Epithelial cell of proximal tubule (primary cell): ENCODE results near the gene UBE2G1. TPM values are rescaled to one million over a fixed set of nuclear protein-coding genes. Genes with fewer than 3 reads are reported as not detected.

Experiments used
- DNase-seq: peaks from one replicate; pipeline ENCODE4 v3.0.0-alpha.2; 2011; ENCODE audit warnings: low read depth
- H3K4me3 ChIP-seq: 2 replicates; pipeline ENCODE4 v1.5.1; 2011; ENCODE audit warnings: low read depth, mild to moderate bottlenecking, low read length
- total RNA-seq: library from RNA; depleted of rRNA; stranded (reverse); fragments of >200 nt; gene quantifications from 2 replicates; pipeline ENCODE4 v1.2.3, GENCODE V29; 2015
- TF ChIP-seq, protein P1 (sequence below): conservative IDR thresholded peaks from 2 replicates; pipeline ENCODE4 v1.5.1; 2012; ENCODE audit warnings: low read depth, mild to moderate bottlenecking, low read length

Gene UBE2G1
- total RNA-seq, 1 donor from 2014 or later, result 65.4 TPM

DNA sequence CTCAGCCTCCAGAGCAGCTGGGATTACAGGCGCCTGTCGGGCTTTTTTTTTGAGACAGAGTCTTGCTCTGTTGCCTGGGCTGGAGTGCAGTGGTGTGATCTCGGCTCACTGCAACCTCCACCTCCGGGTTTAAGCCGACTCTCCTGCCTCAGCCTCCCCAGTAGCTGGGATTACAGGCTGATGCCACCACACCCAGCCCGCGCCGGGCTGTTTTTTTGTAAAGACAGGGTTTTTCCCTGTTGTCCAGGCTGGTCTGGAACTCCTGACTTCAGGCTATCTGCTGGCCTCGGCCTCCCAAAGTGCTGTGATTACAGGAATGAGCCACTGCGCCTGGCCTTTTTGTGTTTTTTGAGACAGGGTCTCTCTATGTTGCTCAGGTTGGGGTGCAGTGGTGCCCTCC, 39.9 kb upstream of the UBE2G1 start:
- no peak for DNase-seq
- no peak overlapping the region for H3K4me3 ChIP-seq
- TF ChIP-seq, protein P1, sequence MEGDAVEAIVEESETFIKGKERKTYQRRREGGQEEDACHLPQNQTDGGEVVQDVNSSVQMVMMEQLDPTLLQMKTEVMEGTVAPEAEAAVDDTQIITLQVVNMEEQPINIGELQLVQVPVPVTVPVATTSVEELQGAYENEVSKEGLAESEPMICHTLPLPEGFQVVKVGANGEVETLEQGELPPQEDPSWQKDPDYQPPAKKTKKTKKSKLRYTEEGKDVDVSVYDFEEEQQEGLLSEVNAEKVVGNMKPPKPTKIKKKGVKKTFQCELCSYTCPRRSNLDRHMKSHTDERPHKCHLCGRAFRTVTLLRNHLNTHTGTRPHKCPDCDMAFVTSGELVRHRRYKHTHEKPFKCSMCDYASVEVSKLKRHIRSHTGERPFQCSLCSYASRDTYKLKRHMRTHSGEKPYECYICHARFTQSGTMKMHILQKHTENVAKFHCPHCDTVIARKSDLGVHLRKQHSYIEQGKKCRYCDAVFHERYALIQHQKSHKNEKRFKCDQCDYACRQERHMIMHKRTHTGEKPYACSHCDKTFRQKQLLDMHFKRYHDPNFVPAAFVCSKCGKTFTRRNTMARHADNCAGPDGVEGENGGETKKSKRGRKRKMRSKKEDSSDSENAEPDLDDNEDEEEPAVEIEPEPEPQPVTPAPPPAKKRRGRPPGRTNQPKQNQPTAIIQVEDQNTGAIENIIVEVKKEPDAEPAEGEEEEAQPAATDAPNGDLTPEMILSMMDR, result no peak

DNA sequence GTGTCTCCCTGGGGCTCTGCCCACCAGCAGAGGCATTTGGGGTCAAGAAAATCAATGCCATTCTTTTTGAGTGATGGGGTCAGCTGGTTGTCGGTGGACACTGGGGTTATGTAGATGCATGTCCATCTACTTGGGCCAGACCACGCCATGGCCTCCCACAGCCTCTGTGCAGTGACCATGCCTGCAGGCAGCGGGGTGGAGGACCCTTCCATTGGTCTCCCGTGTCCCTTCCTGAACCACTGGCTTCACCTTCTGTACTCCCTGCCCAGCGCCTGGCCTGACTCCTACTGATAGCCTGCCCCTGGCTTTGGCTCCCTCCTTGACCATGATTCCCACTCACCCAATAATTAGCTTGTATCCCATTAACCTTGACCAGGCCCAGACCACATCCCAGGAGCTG, 39.2 kb upstream of the UBE2G1 start:
- H3K4me3 ChIP-seq, result no peak overlapping the region
- TF ChIP-seq, protein P1, result no peak
- DNase-seq, result no peak

DNA sequence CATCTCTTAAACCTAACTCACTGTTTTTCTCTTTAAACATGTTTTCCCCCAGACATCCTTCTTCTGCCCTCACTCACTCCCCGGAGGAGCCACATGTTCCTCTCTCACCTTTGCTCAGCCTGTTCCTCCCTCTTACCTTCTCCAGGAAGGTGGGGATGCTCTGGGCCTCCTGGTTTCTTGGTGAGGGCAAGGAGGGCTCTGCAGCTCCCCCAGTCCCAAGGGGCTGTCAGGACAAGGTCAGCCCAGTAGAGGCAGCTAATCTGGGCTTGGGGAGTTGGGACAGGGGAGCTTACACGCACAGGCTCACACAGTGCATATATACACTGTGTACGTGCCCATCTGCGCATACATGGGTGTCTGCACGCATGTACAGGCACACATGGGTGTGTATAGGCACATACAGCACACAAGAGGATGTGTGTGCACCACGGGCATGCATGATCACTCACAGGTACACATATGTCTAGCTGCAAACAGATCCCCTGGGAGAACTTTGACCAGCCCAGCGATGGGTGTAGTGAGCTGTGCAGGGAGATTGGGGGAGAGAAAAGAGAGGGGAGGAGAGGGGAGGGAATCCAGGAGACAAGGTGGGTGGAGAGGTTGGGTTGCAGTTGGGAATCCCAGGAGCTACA, 38.7 kb upstream of the UBE2G1 start:
- no peak overlapping the region for H3K4me3 ChIP-seq
- DNase-seq, result no peak
- TF ChIP-seq, protein P1, result no peak

DNA sequence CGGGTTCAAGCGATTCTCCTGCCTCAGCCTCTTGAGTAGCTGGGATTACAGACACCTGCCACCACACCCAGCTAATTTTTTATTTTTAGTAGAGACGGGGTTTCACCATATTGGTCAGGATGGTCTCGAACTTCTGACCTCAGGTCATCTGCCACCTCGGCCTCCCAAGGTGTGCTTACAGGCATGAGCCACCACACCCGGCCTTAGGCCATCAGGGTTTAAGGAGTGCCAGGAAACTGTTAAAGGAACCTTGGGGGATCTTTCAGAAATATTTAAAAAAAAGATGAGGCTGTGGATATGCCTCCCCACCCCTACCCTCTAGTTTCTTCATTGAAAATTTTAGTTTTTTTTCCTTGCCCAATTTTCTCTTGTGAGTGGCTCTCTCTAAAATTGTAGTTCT, 31.4 kb upstream of the UBE2G1 start:
- TF ChIP-seq, protein P1, result no peak
- no peak overlapping the region for H3K4me3 ChIP-seq
- DNase-seq, result no peak

DNA sequence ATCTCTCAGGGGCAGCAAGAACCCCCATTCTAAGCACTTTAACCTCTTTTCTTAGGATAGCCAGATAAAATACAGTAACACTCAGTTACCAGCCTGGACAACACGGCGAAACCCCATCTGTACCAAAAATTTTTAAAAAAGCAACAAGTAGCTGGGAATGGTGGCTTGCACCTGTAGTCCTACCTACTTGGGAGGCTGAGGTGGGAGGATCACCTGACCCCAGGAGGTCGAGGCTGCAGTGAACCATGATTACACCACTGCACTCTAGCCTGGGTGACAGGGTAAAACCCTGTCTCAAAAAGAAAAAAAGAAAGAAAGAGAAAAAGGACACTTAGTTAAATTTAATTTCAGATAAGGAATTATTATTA, 28.6 kb upstream of the UBE2G1 start:
- no peak overlapping the region for H3K4me3 ChIP-seq
- TF ChIP-seq, protein P1, result no peak
- no peak for DNase-seq

DNA sequence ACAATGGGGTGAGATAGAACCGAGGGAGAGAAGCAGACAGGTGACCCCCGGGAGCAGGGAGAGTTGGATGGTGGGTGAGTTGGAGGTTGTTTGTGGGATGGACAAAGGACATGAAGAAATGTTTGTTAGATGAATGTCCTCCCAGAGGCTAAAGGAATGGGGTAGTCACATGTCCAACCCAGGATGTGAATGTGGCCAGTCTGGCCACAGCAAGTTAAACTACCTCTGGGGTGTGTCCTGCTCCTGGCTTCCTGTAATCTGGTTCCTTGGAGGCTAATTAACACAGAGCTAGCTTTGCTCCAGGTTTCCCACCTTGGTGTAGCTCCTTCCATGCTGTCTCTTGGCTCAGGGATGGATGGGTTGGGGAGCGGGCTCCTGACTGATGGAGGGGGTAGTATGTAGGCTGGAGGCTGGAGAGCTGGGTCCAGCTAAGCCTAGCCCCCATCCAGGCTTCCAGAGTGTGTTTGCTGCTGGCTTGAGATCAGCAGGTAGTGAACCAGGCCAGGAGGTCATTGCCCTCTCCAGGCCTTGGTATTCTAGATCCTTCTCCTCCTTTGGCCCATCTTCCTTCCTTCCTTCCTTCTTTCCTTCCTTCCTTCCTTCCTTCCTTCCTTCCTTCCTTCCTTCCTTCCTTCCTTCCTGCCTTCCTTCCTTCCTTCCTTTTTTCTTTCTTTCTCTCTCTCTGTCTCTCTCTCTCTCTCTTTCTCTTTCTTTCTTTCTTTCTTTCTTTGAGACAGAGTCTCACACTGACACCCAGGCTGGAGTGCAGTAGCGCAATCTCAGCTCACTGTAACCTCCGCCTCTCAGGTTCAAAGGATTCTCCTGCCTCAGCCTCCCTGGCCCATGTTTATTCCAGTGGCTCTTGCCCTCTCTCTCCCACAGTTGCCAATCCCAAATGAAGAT, 28.0 kb upstream of the UBE2G1 start:
- no peak overlapping the region for H3K4me3 ChIP-seq

More for the DNA sequence above, 28.0 kb upstream of the UBE2G1 start:
- TF ChIP-seq, protein P1, result no peak
- DNase-seq, result no peak
